Suppressor macrophage (primary cell): ENCODE results near the gene RABGAP1L.
A peak's percentile ranks its signal among the peaks of the same experiment; 100 is the strongest.

ENCODE experiments used
- DNase-seq, 4 experiments: peaks; one replicate each; pipeline ENCODE4 v3.0.0-alpha.2; 2020 to 2022

The RABGAP1L gene

GRCh38 chr1:174942547-174943255 lies 783.4 kb downstream of the RABGAP1L start:
- peak; percentile 61 to 90 (median 79) for DNase-seq

DNA sequence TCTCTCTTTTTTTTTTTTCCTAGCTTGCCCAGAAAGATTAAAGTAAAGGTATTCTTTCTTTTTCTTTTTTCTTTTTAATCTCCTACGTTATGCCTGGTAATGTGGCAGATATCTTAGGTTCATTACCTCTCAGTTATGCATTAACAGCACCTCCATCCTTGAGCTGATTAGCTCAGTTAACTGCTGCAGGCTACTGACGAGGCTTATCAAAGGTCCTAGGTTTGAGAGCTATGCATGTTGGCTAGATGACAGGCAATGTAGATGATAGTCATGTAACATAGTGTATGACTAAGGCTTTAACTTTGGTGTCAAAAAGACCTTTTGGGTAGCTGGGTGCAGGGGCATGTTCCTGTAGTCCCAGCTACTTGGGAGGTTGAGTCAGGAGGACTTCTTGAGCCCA lies 786.7 kb downstream of the RABGAP1L start:
- DNase-seq: no peak

DNA sequence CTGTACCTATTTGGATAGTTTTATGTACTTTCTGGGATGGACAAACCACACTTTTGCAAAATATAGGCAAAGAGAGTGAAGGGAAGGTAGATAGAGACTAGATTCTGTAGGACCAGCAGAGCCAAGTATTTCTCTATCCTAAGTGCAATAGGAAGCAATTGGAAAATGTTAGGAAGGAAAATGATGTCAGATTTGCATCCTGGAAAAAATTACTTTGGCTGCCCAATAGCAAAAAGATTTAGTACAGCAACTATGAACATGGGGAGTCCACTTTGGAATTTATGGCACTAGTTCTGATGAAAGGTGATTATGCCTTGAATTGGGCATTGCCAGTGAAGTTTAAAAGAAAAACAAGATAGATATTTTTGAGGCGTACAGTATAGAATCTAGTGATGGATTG lies 789.7 kb downstream of the RABGAP1L start:
- no peak for DNase-seq

DNA sequence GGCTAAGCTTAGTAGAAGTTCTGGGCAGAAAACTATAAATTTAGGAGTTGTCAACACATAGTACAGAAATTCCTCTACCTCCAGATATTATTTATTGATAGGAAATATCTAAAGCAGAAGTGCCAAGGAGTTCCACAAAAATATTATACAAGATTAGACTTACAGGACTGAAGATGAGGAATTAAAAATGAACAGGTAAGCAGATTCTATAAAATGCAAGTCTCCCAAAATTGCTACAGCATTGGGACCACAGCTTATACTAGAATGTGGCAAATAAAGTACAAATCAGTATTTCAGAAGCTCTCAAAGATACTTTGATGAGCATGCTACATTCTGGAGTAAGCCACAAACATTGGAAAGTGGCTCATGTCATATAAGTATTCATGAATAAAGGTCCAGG lies 790.3 kb downstream of the RABGAP1L start:
- DNase-seq: no peak

DNA sequence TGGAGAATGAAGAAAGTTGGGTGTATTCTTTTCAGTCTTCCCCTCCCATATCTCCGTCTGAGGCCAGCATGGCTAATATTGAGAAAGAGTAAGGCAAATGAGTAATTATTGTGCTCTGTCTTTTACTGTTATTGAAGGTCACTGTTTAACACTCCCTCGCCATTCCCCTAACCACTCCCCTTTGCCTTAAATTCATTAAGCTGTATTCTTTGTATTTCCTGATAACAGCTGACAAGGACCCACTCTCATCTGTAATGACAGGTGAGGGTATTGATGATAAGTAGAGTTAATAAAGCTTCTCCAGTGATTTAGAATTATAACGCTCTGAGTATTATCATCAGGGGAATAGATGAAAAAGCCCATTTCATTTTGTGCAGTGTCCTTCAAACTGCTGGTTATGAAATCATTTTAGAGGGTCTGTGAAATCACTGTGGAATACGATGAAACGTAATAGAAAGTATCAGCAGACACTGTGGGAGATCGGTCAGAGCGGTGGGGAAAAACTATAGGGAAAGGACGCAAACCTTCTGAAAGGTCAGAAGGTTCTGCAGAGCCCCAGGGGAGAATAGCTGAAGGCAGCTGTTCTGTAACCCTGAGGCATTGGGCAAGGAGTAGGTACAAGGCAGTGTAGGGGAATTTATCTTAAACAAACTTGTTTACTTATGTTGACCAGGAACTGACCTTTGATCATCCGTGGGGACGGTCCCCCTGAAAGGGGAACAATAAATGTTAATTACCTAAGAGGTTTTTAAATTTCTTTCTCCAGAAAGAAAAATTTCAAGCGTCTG lies 794.2 kb downstream of the RABGAP1L start:
- DNase-seq: peak in 3 of 4 experiments; percentile 43 to 67 (median 53)

- DNase-seq: no peak
Observed at GRCh38 chr1:174954073-174954460, 794.7 kb downstream of the RABGAP1L start.

GRCh38 chr1:174954671-174955669 lies 795.6 kb downstream of the RABGAP1L start:
- peak in 2 of 4 experiments; percentile 23 to 39 for DNase-seq

DNA sequence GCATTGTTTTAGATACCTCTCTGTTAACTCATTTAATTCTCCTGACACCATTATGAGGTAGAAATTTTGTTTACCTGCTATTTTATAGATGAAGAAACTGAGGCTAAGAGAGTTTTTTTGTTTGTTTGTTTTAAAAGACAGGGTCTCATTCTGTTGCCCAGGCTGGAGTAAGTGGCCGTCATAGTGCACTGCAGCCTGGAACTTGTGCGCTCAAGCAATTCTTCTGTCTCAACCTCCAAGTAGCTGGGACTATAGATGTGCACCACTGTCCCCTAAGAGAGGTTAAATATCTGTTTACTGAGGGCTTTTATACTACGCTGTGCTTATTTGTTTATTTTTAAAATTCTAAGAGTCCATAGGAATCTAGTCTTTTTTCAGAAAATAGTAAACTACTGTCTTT lies 796.8 kb downstream of the RABGAP1L start:
- DNase-seq: no peak

- DNase-seq: no peak
Observed at GRCh38 chr1:174956976-174957375, 797.7 kb downstream of the RABGAP1L start.

DNA sequence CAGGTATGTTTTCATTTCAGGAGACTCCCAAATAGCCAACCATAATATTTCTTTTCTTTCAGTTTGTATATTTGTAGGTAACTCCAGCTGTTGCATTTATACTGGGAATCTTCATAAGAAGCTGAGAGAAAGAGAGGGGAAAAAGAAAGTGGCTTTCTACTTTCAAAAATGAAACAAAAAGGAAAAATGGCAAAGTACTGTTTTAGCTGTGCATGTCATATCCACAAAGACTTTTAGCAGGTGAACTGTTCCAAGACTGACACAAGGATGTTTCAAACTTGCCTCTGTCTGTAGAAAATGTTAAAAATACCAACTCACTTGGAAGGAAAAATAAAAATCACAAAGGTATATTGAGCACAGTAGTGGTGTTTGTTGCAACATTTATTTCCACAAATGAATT lies 798.5 kb downstream of the RABGAP1L start:
- DNase-seq: no peak

- DNase-seq: no peak
Observed at GRCh38 chr1:174958396-174958795, 799.1 kb downstream of the RABGAP1L start.

- DNase-seq: peak in 2 of 4 experiments; percentile 46 to 64
Observed at GRCh38 chr1:174960362-174960761, 801.0 kb downstream of the RABGAP1L start.

DNA sequence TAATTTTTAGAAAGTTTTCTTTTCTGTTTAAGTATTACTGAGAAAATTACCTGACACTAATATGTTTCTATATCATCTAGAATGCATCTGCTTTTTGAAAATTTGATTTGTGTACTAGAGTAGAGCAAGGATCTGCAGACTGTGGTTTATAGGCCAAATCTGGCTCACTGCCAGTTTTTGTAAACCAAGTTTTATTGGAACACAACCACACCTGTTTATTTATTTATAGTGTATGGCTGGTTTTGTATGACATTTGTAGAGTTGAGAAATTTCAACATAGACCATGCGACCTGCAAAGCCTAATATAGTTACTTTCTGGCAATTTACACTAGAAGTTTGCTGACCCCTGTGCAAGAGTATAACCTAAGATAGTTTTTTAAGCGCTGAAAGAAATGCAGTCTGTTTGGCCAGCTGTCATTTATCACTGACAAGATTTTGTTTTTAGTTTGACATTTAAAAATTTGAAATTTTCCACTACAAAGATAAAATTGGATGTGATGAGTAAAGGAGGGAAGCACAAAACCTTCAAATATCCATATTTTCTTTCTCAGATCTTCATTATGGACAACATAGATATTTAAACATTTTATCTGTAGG lies 804.3 kb downstream of the RABGAP1L start:
- DNase-seq: no peak

GRCh38 chr1:174964261-174964971 lies 805.1 kb downstream of the RABGAP1L start:
- peak; percentile 65 to 94 (median 79) for DNase-seq

- DNase-seq: peak; percentile 26 to 56 (median 54)
Observed at GRCh38 chr1:174964972-174965361, 805.6 kb downstream of the RABGAP1L start.

DNA sequence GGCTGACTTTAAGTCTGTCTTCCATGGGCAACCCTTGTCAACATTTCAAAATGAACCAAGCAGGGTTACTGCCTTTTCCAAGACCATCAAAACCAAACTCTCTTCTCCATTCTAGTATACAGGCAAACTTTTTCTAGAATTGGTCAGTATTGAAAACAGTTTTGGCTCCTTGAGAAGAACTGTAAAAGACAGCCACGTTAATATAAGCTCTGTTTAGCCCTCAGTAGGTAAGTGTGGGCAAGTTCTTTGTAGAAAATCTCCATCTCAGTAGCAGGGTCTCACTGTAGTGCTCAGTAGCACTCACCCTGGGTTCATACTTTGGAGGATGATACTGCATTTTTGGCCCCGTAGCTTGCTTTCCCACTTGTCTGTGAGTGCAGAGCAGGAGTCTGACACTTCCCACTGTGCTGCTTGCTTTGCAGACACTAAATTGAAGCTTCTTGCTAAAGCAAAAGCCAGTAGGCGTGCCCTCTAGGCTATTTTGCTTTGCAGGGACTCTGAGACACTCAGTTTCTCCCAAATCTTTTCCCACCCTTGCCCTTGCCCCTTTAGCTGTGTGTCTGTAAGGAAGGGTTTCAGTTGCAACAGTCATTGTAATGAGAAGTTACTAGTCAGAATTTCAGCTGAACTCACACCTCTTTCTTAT lies 806.2 kb downstream of the RABGAP1L start:
- DNase-seq: peak; percentile 43 to 80 (median 72)

GRCh38 chr1:174966008-174966572 lies 806.8 kb downstream of the RABGAP1L start:
- peak in 3 of 4 experiments; percentile 26 to 61 (median 52) for DNase-seq

DNA sequence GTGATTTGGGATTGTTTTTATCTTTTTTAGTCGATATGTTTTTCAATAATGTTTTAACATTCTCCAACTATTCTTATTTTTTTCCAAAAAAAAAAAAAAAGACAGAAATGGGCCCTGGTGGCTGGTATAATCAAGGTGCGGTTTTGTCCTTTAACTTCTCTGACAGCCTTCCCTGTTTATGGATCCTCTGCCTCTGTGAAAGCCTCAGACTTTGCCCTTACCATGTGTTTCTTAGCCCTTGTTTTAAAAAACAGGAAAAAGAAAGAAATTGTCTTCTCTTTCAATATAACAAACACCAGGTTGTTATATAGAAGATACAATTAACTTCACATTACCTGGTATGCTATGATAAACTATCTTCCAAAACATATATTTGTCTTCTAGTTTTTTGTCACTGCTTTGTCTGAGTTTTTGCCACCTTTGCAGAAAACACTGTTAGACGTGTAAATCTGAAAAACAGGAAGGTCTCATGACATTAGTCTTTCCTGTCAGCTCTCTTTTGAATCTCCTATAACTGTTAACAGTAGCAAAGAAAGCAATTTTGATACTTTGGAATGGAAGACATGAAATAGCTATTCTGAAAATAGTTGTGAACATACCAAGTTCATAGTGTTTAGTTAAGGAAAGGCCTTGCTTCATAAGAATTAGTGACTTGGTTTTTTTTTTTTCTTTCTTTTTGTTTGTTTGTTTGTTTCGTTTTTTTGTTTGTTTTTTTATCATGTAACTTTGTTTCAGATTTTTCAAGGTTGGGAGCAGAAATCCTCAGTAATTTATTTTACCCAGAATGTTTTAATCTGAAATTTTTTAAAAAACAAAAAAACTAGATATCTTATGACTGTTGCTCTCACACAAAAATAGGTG lies 808.8 kb downstream of the RABGAP1L start:
- peak; percentile 22 to 80 (median 50) for DNase-seq

DNA sequence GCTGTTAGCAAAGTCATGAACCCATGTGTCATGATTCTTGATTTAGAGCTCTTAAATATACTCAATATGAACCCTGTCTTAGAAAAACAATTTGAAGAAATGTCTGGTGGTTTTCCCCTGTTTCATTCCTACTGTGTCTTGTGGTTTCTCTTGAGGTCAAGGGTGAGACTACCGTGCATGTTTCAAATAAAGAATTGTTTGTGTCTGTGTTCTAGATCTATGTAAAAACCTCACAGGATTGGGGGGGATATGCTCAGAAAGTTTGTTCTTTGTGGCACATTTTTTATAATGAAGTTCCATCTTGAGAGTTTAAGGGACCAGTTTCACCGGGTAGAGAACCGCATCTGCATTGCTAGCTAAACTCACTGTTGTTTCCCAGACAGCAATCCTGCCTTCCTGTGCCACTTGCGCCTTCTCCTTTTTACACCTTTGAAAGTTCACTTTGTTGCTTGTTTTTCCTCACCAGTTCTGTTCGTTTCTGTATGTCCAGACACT lies 809.5 kb downstream of the RABGAP1L start:
- DNase-seq: peak; percentile 30 to 67 (median 46)
